Stimulated activated naive CD4-positive, alpha-beta T cell treated with Interleukin-2 at 50 U/mL for 16 hours (primary cell): ENCODE measurements around the gene HCN2.

ENCODE experiments used
- DNase-seq: peaks from one replicate; lab custom pipeline; 2025; lab: John Stamatoyannopoulos, UW

HCN2 gene

DNA sequence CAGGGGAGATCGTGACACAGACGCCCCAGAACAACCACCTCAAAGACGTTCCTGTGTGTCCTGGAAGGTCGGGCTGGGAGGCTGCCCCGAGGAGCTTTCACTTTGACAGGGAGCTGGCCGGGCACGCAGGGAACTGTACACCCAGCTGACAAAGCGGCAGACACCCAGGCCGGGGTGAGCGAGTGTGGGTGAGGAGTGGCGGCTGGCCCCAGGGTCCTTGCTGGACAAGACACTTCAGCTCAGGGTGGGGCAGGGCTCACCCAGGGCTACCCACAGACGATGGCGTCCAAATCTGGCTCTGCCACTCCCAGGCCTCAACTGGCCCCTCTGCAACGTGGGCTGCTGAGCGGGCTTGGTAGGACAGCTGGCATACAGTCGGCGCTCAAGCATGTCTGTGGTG is 52.0 kb downstream of the HCN2 start:
- no peak for DNase-seq

DNA sequence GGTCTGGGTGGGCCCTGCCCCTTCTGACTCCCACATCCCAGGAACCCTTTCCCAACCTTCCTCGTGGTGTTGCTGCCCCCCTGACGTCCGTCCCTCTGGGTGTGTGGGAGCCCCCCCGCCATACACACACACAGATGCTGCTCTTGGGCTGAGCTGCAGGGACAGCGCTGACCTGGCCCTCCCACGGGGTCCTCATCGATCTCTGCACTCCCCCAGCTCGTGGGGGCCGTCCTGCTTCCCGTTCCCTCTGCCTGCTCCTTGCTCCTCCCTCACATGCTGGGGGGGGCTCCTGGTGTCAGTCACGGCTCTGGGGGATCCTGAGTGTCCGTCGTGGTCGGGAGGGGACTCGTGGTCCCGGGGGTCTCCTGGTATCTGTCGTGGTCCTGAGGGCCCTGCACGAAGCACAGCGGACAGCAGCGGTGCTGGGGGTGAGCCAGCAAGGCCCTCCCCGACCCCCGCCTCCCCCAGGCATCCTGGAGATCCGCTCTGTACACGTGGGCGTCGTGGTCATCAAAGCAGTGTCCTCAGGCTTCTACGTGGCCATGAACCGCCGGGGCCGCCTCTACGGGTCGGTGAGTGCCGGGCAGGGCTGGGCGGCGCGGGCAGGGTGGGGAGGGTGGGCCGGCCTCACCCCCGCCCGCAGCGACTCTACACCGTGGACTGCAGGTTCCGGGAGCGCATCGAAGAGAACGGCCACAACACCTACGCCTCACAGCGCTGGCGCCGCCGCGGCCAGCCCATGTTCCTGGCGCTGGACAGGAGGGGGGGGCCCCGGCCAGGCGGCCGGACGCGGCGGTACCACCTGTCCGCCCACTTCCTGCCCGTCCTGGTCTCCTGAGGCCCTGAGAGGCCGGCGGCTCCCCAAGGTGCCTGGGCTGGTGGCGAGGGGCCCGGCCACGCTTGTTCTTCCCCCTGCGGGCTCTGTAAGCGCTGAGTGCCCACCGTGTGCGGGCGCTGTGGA is 53.4 kb downstream of the HCN2 start:
- no peak for DNase-seq

DNA sequence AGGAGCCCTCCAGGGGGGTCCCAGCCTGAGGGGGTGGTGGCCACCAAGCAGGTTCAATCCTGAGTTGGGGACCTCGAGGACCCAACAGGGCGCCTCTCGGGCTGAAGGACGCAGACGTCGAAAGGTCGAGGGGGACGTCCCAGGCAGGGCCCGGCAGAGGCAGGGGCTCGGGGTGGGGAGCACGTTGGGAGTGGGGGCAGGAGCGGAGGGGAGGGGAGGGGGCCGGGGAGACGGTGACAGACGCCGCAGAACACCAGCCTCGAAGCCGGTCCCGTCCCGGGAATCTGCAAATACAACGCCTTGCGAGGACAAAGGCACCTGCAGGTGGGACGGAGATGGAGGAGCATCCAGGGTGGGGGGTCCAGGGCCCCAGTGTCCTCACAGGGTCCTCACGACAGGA is 54.1 kb downstream of the HCN2 start:
- DNase-seq: no peak

DNA sequence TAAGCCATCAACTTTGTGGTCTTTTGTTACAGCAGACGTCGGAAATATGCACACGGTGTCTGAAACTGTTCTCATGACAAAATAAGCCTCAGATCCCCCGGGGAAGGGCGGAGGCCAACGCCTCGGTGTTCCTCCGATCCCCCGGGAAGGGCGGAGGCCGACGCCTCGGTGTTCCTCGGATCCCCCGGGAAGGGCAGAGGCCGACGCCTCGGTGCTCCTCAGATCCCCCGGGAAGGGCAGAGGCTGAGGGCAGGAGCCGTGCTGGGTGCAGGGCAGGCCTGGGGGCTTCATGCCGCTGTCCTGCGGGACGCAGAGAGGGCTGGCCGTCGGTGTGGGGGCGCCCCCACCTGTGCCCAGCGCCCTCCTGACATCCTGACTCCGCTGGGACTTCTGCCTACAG is 54.7 kb downstream of the HCN2 start:
- DNase-seq: no peak

DNA sequence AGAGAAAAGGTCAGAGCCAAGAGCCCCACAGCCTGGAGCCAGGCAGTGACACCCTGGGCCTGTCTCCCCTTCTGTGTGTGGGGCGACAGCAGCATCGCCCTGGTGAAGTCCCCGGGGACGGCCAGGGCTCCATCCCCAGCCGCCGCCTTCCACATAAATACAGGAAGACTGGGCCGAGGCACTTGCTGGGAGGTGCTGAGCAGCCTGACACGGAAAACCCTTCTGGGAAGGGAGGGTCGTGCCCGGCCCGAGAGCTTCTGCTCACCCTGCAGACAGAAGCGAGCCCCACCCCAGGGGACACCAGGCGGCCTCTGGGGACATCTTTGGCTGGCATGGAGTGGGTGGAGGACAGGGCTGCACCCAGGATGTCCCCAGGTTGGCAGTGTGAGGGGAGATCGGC is 55.1 kb downstream of the HCN2 start:
- no peak for DNase-seq

DNA sequence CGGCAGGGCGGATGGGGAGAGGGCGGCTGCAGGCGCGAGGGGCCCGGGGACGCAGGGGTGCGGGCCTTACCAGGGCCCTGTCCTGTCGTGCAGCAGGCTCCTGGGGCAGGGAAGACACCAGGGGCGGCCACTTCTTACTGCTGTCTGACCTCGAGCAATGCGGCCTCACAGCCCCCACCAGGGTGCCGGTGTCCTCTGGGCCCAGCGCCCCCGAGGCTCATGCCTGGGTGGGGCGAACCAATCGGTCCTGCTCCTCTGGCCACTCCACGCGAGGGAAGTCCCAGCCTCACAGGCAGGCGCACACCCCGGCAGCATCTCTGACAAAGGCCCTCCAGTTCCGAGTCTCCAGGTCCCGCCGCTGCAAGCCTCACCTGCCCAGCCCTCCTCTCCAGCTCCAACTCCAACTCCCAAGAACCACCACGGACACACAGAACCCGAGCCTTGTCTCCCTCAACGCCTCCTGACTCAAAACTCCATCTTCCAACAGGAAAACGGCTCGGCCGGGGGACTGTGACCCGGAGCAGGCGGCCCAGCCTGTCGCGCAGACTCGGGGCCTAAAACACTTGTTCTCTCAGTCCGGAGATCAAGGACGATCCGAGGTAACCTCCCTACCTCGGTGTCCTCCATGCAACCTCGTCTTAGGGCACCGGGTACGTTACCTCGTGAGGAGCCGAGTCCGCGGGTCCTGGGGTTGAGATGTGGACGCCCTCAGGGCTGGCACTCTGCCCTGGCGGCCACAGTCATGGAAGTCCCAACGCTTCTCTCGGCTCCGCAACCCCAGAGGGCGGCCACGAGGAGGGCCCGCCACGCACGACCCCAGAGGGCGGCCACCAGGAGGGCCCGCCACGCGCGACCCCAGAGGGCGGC is 56.5 kb downstream of the HCN2 start:
- DNase-seq: no peak

DNA sequence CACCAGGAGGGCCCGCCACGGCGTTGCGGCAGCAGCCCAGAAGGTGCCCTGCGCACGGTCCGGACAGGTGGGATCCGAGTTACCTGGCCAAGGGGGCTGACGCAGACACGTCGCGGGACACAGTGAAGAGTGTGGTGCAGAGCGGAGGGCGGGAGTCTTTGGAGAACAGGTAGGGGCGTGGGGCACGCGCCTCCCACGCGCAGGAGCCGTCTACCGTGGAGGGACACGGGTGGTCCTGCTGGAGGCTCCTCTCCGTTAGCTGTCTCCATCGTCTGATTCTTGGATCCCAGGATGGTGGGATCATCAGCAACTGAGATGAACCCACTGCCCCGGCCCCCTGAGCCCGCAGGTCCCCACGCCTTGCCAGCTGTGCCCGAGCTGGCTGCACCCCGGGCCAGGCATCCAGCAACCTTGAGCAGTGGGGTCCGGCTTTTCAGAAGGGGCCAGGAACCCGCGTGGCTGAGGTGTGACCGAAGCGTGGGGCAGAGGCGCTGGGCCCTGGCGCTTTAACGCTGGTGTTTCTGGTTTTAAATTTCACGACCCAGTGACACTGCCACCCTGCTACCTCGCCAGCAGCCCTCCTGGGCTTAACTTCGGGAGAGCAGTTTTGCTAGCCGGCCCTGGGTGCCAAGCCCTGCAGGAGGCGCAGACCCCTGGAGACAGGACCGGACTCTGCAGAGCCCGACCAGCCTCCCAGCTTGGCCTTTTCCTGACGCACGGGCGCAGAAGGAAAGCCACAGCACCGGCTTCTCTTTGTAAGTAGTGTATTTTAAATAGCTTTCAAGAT is 57.3 kb downstream of the HCN2 start:
- no peak for DNase-seq

DNA sequence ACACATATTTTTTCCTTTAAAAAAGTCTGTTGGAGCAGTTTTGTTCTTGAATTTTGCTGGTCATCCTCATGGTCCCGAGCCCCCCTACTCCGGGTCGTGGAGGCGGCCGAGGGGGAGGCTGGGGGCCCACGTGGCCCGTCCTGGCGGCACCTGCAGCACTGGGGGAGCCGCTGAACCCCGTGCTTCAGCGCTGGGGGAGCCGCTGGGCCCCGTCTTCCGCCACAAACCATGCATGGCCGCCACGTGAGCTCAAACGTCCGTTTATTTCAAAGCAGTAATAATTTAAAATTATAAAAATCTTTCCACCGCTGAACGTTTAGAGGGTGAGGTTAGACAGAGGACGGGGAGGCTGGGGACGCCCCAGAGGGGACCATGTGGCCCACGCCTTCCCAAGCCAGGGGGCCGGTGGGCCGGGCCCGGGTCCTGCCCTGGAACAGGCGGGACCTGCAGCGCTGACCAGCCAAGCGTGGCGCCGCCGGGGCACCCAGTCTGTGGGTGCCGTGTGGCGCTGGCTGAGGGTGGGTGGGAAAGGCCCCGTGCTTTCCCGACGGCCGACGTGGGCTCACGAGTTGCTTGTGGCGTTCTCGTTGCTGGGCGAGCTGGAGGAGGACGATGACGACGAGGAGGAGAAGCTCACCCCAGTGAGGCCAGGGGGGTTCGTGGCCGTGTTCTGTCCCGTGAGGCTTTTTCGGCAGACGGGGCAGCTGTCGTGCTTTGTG is 58.0 kb downstream of the HCN2 start:
- DNase-seq: no peak

DNA sequence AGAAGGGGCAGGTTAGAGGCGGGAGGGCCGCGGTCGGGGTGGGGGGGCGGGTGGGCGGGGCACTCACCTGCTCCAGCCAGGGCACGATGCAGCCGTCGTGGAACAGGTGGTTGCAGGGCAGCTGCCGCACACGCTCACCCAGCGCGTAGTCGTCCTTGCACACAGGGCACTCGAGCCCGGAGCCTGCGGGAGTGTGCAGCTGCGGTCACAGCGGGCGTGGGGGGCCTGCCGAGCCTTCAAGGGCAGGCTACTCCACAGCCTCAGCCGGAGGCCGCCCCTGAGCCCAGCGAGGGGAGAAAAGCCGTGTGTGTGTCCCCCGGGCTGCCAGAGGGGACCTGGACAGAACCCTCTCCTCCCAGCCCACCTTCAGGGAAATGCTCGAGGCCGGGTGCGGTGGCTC is 58.6 kb downstream of the HCN2 start:
- no peak for DNase-seq

DNA sequence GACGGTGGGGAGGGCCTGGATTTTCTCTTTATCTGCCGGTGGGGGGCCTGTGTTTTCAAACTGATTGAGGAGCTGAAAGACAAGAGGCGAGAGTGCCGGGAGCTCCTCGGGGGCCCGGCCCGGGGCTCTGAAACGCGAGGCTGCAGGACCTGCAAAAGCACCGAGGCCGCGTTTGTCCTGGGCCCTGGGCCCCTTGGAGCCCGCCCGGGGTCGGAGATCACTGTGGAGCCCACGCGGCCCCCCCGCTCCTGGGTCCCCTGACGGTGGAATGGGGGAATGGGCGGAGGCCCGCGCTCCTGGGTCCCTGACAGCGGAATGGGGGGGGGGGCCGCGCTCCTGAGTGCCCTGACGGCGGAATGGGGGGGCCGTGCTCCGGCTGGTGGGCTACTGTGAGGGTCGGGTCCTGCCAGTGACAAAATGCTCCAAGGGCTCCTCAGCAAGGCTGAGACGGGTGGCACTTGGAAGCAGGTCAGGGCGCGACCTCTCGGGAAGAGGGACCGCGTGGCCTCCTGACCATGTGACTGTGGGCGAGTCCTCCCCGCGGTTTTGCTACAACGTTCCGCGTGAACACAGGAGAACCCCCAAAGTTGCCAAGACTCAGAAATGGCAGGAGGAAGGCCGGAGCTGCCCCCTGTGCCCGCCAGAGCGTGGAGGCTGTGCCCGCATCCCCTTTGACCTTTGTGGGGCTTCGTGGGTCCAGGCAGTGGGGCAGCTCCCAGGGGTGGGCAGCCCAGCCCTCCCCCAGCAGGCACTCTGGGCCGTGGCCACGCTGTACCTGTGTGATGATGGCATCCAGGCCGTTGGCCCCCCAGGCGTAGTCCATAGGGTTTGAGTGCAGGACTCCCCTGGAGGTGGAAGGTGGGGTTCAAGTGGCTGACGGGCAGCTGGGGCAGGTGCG is 59.5 kb downstream of the HCN2 start:
- no peak for DNase-seq

DNA sequence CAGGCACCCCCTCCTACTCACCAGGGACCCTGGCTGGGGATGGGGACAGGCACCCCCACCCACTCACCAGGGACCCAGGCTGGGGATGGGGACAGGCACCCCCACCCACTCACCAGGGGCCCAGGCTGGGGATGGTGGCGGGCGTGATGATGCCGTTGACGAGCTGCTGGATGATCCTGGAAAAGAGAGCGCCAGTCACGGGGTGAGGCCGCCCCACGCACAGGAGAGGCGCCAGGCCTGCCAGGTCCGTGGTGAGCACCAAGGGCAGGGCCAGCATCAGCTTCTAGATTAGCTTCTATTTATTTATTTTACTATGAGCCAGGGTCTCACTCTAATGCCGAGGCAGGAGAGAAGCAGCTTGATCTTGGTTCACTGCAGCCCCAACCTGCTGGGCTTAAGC is 60.4 kb downstream of the HCN2 start:
- no peak for DNase-seq

DNA sequence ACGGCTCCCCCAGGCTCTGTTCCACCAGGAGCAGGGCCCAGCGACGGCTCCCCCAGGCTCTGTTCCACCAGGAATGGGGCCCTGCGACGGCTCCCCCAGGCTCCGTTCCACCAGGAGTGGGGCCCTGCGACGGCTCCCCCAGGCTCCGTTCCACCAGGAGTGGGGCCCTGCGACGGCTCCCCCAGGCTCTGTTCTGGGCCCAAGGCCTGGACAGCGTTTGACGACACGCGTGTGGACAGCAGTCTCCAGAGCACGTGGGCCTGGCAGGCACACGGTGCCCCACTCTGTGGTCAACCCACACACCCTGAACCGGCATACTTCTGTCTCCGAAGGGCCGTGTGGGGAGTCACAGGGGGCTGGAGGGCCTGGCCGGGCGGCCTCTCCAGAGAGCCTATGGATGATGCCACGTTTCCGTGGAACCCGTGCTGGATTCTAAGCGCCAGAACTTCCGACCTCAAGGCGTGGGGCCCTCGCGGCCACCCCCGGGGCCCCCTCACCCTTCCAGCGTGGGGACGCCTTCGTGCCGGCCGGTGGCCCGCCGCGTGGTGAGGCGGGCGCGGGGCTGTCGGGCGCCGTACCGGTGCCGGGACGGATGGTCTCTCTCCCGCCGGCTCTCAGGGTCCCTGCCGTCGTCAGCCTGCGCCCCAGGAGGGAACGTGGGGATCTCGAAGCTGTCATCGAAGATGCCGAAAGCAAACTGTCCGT is 61.6 kb downstream of the HCN2 start:
- no peak for DNase-seq

DNA sequence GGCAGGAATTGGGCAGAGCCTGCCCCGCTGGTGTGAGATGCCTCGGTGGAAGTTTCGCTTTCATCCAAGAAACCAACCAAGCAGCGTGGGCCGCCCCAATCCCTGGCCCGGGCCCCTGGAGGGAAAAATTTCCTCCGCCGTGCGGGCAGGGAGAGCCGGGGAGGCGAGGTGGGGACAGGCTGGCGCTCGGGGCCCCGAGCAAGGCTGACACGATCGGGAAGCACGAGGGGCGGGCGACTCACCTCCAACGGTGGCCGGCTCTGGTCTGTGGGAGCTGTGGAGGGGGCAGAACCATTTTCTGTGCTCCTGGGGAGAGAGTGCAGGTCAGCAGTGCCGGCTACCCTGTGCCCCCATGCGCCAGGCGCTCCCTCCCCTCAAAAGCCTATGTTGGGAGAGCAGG is 62.3 kb downstream of the HCN2 start:
- DNase-seq: no peak

DNA sequence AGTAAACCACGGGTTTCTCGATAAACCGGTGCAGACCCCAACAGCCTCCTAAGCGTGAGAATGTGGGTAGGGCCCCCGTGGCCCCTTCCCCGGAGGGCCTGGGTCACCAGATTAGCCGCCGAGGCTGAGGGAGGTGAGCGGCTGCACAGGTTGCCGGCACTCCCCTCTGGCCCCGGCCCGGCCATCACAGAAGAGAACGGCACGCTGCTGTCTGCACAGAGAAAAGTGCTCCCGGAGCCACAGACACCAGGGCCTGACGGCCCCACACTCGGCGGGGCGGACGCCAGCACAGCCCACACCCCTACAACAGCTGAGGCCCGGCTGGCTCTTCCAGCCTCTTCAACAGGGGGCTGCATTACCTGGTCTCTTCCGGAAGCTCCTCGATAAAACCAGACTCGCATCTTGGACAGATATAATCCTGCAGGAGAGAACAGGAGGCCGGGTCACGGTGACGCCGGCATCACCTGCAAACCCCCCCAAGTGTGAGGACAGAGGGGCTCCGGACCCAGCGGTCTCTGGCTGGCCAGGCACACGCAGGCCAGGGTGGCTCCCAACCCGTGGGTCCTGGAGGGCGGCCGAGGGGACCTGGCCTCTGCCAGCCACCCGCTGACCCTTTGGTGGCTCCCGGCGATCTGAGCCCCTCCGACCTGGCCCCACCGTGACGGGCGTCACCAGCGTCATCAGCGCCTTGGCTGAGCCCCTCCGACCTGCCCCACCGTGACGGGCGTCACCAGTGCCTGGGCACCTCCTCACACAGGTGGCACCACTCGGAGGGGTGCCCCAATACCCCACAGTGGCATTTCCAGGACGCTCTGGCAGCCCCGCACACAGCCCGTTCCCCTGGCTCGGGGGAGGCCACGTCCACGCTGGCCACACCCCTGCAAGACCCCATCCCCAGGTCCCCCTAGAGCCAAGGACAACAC is 63.0 kb downstream of the HCN2 start:
- no peak for DNase-seq

DNA sequence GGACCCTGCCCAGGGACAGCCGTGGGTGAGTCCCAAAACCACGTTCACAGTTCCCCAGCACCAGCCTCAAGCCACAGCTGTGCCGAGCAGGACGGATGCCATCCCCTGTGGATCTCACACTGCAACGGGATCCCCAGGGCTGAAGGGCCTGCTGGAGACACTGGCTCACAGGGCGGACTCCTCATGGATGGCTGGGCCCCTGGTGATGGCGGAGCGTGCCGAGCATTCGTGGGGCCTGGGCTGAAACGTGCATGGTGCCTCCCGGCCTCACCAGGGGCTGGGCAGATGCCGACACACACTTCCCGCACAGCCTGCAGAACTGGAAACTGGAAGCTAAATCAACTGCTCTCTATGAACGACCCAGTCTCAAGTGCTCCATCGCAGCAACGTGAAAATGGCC is 63.7 kb downstream of the HCN2 start:
- no peak for DNase-seq

DNA sequence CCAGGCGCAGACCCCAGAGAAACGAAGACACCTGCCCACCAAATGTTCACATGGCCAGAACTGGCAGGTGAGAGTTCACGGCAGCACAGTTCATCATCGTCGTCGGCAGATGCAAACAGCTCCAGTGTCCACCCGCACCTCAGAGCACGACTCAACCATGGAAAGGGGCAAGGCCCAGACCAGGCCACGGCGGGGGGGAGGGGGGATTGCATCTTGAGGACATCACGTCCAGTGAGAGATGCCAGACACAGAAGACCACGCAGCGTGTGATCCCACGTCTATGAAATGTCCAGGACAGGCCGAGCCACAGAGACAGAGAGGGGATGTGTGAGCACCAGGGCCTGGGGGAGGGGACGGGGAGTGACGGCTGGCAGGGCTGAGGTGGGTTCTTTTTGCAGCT is 66.0 kb downstream of the HCN2 start:
- DNase-seq: no peak

DNA sequence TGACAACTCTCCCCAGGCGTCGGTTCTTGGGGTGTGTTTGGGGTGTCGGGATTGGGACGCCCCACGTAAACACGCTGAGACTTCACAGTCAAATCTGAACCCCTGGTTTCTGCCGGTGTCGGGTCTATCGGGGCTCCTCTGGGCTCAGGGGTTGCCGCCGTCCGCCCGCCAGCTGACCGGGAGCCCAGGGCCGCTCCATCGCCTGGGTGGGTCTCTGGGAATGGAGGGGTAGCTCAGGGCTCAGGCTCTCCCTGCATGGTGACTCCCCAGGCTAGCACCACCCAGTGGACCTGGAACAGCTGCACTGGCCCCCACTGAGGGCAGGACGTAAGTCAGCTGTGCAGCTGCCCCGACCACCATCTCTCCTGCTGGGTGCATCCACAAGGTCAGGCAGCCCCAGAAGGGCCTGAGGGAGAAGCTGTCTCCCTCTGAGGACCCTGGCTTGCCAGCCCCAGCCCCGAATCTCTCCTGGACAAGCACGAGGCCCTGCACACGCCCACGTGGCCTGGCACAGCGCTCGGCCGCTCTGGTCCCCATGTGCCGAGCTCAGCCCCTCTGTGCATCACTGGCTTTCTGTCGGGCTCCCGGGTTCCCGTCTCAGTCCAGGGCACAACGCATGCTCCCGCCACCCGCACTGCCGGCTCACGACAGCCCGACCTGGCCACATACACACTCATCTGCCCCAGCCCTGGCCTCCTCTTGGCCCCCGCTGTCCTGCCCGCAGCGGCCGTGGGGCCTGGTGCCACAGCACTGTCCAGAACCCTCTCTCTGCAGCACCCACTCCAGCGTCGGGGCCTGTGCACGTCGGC is 67.3 kb downstream of the HCN2 start:
- no peak for DNase-seq

DNA sequence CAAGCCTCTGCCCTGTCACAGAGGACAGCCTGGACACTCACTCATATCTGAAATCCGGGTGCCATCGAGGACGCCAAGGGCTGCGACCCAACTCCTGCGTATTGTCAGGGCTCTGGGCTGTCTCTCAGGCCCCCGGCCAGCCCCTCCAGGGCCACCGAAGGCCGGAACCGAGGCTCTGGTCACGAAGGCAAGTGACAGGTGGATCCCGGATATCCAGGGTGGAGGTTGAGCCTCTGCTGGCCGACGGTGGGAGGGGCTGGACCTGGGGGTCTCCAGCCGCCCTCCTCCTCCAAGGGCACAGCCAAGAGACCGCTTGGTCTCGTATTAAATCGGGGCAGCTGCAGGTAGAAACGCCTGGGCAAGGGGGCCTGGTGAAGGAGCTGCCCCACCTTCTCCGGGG is 67.9 kb downstream of the HCN2 start:
- DNase-seq: no peak
